ENCODE results near the gene SLIT3.

Gene SLIT3

GRCh38 chr5:168887931-168888330, 413.0 kb downstream of the SLIT3 start:
- DNase-seq (ENCODE audit: low spot score): no peak

- DNase-seq (ENCODE audit: low spot score): no peak
These were observed 414.8 kb downstream of the SLIT3 start for GRCh38 chr5:168886157-168886556.

- no peak for DNase-seq (ENCODE audit: low spot score)
These were observed 415.4 kb downstream of the SLIT3 start for GRCh38 chr5:168885324-168886120.

- DNase-seq (ENCODE audit: low spot score): no peak
These were observed 416.9 kb downstream of the SLIT3 start for GRCh38 chr5:168883991-168884390.

- DNase-seq (ENCODE audit: low spot score): no peak
These were observed 417.6 kb downstream of the SLIT3 start for GRCh38 chr5:168883281-168883741.

GRCh38 chr5:168882283-168882682, 418.7 kb downstream of the SLIT3 start:
- no peak for DNase-seq (ENCODE audit: low spot score)

- no peak for DNase-seq (ENCODE audit: low spot score)
These were observed 419.4 kb downstream of the SLIT3 start for GRCh38 chr5:168881427-168882149.

GRCh38 chr5:168879929-168880328, 421.0 kb downstream of the SLIT3 start:
- DNase-seq (ENCODE audit: low spot score): no peak

GRCh38 chr5:168879331-168879730, 421.6 kb downstream of the SLIT3 start:
- no peak for DNase-seq (ENCODE audit: low spot score)

GRCh38 chr5:168878135-168878745, 422.7 kb downstream of the SLIT3 start:
- no peak for DNase-seq (ENCODE audit: low spot score)

GRCh38 chr5:168877132-168877892, 423.6 kb downstream of the SLIT3 start:
- DNase-seq (ENCODE audit: low spot score): no peak

GRCh38 chr5:168876419-168876818, 424.5 kb downstream of the SLIT3 start:
- DNase-seq (ENCODE audit: low spot score): no peak

GRCh38 chr5:168875832-168876231, 425.1 kb downstream of the SLIT3 start:
- DNase-seq (ENCODE audit: low spot score): no peak

- DNase-seq (ENCODE audit: low spot score): no peak
These were observed 426.1 kb downstream of the SLIT3 start for GRCh38 chr5:168874713-168875380.

GRCh38 chr5:168872246-168872645, 428.7 kb downstream of the SLIT3 start:
- DNase-seq (ENCODE audit: low spot score): no peak

GRCh38 chr5:168870910-168871309, 430.0 kb downstream of the SLIT3 start:
- no peak for DNase-seq (ENCODE audit: low spot score)

GRCh38 chr5:168869615-168870227, 431.2 kb downstream of the SLIT3 start:
- no peak for DNase-seq (ENCODE audit: low spot score)

GRCh38 chr5:168867241-168867640, 433.7 kb downstream of the SLIT3 start:
- no peak for DNase-seq (ENCODE audit: low spot score)

GRCh38 chr5:168865968-168866367, 435.0 kb downstream of the SLIT3 start:
- no peak for DNase-seq (ENCODE audit: low spot score)

- DNase-seq (ENCODE audit: low spot score): no peak
These were observed 437.9 kb downstream of the SLIT3 start for GRCh38 chr5:168863021-168863420.

GRCh38 chr5:168860503-168860902, 440.4 kb downstream of the SLIT3 start:
- DNase-seq (ENCODE audit: low spot score): no peak
